HG03439 (cell line): Measurements from ENCODE around the gene LCT.
"Not testable (repeated sequence)": the region's sequence is repeated elsewhere in the genome, so short reads cannot be mapped to it uniquely, and the experiment has no call there.

Experiments
- ATAC-seq: cut with Tn5 transposase; IDR thresholded peaks from one replicate; pipeline ENCODE4 v1.9.1; 2021; ENCODE audit warnings: mild to moderate bottlenecking, moderate library complexity; ENCODE audit not compliant: unreplicated experiment

The LCT gene

DNA sequence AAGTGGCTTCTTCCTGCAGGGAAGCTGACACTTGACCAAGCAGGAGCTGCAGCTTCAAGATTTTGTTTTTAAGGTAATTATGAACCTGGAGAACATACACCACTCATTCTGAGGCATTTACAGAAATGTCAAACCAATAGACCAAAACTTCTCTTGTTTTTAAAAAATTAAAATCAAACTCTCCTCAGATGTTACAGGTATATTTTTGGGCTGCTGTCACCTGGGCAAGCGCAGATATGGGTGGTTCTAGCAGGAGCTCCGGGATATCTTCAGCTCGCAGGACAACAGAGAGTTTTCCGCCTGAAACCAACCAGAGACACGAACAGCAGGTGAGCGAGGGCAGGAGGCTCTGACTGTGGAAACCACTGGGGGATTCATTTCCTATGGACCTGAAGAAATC lies 4.1 kb downstream of the LCT start:
- no peak for ATAC-seq

DNA sequence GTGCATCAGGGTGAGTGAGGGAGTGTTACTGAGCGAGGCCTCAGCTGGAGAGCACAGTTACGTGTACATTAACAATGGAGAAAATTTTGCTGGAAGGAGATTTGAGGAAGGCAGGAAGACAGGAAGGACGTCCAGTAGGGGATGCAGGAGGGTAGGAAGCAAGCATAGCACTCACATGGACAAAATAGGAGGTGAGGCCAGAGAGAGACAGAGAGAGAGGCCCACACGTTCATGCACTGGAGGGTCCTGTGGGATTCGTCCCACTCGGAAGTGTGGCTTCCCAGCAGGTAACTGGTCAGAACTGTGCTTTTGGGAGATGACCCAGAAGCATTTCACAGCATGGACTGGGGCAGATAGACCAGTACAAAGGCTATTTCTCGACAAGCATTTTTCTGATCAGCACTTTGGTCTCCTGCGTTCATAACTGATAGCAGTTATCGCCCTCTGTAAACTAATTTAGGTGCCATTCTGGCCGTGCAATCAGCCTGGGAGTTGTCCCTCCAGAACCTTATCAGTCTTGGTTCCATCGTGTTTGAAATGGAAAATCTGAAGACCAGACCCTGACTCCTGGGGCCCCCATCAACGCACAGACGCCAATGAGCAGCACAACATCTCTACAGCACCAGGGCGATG lies 5.7 kb downstream of the LCT start:
- ATAC-seq, result no peak

DNA sequence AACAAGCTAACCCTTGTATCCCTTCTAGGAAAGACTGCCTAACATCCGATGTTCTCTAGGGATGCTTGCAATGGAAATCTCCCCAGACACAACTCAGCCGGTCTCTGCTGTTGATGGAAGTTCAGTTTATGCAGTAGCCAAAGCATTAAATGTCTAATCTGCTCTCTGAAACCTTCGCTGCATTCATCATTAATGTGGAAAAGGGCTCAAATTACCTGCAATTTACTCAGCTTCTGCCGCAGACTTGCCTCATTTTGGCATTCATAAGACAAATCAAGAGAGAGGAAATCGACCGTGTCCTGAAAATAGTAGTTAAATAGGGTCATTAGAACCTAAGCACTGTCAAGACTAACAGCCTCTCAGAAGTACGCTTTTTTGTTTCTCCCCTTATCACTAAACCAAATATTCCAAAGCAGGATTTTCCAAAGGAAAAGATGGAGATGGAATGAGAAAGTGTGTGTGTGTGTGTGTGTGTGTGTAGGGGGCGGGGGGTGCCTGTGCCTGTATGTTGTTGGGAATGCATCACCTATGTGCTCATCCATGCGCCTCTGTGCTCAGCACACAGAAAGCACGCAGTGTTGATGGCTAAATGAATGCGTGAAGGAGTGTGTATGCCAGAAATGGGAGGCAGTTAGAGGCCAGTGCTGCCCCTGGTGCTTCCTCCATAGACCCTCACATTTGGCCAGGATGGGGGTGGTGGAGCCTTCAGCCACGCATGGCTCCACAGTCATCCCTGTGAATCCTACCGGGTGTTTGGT lies 7.4 kb downstream of the LCT start:
- ATAC-seq, result no peak

DNA sequence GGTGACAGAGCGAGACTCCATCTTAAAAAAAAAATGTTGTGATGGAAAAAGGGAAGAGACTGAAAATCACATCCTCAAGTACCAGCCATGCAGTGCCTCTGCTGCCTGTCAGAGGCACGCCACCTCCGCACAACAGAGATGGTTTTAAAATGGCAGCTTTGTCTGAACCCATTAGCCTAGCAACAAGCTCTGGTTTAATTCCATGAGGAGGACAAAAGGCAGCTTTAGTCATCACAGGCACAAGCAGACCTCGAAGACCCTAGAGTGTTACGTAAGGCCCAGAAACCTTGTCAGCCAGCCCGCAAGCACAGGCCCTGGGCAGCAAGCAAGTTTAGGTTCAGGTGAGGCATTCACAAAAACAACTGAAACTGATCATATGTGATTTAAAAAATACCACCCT lies 10.4 kb downstream of the LCT start:
- no peak for ATAC-seq

DNA sequence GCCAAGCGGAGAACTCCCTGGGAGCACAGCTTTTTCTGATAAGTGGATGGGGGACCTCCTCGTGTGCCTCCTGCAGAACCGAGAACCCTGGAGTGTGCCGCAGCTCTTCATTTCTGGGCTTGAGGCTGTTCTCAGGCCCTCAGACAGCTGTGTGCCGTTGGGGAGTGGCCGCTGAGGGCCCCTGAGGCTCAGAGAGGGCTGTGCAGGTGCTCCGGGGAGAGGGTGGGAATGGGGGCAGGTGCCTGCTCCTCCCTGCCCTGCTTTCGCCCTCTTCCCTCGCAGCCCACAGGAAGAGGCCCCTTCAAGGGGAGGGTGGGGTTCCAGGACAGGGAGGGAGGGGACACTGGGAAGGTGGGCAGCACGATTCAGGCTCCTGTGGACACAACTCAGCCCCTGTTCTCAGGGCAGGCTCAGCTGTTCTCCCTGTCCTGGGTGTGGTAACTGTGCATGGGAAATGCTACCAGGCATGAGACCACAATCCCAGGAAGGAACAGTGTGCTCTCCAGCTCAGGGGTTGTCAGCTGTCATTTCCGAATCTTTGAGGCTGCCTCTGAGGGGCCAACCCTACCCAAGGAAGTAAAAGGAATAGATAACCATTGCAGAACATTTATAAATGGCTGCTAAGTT lies 11.3 kb downstream of the LCT start:
- no peak for ATAC-seq

DNA sequence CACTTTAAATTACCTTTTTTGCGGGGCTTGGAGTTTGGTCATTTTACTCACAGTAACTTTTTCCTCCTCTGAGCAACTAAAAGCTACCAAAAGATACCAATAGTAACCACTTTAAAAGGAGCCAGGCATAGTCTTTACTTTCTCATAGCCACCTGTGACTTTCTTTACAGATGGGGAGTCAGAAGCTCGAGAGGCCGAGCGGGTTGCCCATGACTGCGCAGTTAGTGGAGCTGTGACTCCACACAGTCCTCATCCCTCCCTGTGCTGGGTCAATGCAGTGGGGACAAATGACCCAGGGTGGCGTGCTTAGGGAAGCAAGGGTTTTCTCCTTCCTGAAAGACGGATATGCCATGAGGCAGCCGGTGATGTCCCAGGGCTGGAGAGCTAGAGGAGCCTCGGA lies 11.9 kb downstream of the LCT start:
- no peak for ATAC-seq

DNA sequence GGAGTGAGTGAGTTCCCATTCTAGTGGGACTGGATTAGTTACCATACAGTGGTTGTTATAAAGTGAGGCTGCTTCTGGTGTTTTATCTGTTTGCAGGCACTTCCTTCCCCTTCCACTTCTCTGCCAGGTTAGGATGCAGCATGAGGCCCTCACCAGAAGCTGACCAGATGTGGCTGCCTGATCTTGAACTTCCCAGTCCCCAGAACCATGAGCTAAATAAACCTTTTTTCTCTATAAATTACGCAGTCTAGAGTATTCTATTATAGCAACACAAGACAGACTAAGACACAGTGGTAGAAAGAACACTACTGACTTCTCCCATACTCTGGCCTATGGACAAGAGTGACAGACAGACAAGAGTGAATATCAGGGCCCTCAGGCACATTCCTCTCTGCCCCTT lies 14.1 kb downstream of the LCT start:
- no peak for ATAC-seq

DNA sequence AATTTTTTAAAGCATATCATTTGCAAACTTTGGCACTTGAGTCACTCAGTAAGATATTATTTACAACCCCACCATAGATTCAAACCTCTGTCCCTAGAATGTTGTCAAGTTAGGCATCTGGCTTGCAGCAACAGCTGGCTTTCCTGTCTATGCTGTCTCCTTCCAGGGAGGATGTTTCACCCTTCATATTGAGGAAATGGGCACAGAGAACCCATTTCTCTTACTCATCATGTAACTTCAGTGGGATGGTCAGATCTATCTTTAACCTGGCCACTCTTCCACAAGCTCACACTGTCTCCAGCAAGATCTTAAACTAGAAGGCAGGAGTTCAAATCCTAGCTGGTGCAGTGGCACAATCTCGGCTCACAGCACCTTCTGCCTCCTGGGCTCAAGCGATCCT lies 15.8 kb downstream of the LCT start:
- ATAC-seq, result no peak

DNA sequence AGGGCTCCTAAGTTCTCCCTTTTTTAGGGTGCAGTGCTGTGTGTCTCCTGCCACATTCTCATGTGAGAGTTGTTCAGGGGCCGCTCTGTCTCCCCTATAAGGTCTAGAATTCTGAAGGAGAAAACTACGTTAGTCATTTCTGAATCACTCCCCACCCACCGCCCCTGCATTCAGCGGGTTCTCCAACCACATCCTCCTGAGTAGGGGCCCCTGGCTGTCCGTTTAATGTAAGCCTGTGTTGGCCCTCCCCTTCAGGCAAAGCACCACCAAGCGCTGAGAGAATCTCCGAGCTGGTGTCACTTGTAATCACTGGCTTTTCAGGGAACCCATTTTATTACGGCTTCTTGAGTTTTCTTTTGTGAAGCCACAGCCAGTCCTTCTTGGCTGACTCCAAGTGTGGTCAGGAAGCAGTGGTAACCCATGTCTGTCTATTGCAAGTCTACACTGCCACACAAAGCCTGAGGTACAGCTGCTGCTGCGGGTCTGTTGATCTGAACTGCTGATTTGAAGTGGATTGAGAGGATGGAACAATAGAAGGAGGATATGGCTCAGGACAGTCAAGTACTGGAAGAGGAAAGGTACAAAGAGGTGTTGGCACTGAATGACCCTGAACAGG lies 16.9 kb downstream of the LCT start:
- ATAC-seq, result peak; percentile 89

DNA sequence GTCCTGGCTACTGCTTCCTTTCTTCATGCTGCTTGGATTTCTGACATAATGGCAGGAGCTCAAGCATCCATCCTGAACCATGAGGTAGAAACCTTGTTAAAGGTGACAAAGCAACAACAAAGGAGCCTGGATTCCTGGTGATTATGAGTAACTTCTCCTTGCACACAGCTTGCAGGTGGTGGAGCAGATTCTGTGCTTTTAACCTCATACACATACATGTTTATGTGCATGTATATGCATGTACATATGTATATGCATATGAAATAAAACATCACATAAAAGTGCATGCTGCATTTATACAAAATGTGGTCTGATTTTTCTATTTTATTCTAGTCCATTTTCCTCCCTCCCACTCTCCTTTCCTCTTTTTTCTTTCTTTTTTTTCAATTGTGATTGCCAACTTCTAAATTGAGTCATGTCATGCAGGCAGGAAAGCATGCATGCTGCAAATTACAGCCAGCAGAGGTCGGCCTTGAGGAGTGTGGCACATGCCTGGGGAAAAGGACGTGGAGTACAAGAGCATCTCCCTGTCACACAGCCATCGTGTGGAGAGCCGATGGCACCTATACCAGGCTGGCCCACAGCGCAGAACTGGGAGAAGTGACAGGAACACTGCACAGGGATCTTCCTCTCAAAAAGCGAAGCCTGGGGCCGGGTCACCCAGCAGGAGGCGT lies 17.9 kb downstream of the LCT start:
- no peak for ATAC-seq

DNA sequence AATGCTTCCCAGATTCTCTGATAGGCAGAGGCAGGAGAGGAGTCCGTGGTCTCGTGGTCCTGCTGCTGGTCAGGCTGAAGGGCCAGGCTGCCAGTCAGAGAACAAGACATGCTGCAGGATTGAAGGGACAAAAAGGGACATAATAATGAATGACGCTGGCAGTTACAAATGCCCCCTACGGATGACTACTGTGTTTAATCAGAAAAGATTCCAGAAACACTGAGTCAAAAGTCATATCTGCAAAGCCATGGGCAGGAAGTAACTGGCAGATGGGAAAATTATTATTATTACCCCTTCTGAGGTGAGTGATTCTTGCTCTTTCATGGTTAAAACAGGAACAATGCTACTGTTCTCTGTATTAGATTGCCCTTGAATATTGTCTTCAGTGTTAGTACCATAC lies 19.0 kb downstream of the LCT start:
- no peak for ATAC-seq

DNA sequence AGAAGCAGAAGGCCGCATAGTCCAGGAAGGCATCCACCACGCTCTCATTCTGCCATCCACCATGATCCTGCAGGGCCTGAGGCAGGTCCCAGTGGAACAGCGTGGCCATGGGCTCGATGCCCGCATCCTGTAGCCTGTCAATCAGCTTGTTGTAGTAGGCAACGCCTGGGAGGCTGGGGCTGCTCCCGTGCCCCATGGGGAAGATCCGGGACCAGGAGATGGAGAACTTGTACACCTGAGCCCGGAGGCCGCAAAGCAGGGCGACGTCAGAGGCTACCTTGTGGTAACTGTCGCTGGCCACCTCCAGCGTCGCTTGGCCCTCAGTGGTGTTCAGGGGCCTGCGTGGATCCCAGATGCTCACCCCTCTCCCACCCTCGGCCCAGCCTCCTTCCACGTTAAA lies 19.5 kb downstream of the LCT start:
- no peak for ATAC-seq

DNA sequence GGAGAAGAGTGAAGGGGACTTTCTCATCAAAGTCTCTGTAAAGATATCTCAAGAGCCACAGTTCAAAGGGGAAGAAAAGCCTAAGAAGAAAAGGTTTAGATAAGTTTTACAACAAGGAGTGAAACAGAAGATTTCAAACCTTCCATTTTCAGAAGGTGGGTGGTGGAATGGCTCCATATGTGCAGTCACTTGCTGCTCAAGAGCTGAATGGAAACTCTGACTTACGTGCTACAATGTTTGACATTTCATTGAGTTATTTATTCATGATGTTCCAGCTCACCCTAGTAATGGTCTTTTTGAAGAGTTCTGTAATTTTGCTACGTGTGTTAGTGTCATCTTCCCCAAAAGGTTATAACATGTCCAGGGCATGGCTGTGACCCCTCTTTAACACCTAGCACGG lies 21.7 kb downstream of the LCT start:
- ATAC-seq, result no peak

DNA sequence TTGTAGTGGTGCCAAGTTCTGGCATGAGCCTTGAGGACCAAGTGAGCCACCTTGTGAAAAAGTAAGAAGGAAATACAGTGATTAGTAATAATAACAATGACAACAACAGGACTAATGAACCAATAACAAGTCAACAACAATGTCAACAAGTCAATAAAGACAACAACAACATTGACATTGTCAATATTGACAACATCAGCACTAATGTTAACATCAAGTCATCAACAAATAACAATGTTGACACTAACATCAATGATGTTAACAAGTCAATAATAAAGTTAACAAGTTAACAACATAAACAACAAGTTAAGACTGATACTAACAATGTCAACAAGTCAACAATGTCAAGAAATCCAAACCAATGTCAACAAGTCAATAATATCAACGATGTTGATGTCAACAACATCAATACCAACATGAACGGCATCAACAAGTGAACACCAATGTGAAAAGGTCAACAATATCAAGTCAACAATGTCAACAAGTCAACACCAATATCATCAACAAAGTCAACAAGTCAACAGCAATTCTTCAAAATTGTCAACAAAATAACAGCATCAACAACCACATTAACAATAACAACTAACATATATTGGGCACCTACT lies 24.0 kb downstream of the LCT start:
- ATAC-seq, result no peak

DNA sequence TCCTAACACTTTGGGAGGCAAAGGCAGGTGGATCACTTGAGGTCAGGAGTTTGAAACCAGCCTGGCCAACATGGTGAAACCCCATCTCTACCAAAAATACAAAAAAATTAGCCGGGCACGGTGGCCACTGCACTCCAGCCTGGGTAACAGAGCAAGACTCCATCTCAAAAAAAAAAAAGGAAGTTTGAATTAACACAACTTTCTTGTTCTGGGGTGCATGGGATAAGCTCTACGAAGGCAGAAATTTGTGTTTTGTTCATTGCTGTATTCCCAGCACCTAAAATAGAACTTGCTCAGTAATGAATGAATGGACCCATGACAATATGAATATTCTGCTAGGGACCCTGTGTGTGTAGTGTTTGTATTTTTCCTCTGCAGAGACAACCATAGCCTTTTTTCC lies 29.1 kb downstream of the LCT start:
- not testable (repeated sequence) for ATAC-seq

DNA sequence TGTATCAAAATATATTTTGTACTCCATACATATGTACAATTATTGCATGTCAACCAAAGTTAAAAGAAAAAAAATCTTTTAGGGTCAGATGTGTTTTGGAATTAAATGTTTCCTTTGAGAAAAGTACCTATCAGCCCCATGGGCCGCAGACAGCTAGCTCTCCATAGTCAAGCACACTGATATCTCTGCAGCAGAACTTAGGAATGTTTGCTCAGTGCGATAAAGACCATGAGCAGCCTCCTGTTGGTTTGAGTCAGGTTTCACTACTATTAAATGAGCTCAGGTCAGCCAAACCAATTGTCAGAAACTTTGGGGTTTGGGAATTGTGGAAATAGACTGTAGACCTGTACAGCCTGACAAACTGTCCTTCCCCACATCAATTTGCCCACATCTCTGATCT lies 33.7 kb downstream of the LCT start:
- ATAC-seq, result no peak

DNA sequence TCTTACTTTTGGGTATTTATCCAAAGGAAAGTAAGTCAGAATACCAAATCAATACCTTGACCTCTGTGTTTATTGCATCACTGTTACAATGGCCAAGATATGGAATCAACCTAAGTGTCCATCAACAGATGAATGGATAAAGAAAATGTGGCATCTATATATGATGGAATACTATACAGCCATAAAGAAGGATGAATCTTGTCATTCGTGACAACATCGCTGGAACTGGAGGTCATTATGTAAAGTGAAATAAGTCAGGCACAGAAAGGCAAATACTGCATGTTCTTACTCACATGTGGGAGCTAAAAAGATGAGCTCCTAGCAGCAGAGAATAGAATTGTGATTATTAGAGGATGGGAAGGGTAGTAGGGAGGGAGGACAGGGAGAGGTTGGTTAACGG lies 34.6 kb downstream of the LCT start:
- no peak for ATAC-seq

DNA sequence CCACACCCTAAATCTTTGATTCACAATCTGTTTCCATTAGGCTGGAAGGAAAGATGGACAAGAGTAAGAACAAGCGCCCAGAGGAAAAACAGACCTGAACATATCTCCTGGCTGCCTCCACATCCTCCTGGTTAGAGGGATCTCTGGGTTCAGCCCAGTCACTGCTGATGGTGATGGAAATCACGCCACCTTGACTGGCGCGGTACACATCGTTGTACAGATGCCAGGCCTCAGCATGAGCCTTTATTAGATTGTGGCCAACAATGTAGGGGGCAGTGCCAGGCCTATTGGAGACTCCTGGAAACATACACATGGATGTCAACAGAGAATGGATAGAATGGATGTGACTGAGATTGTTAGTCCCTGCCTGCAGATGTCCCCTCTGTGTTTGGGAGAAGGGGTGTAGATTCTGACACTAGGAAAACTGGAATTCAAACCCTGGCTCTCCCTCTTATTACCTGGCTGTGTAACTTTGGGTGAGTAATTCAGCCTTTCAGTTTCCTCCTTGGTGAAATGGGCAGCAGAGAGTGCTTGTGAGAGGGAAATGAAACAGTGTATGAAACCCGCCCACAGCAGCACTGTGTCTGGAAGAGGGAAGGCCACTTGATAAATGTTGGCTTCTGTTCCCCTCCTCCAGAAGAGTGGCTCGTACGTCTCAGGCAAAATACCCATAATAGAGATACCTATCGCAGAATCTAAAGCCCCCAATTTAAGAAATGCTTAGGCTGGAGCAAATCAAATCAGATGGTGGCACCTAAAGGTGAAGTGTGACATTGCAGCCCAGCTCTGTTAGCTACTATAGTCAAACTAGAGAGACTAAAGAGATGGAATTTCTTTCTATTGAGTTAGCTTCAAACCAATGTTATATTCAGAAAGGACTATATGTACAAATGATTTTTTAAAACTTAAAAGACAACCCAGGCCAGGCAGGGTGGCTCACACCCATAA lies 36.2 kb downstream of the LCT start:
- no peak for ATAC-seq

DNA sequence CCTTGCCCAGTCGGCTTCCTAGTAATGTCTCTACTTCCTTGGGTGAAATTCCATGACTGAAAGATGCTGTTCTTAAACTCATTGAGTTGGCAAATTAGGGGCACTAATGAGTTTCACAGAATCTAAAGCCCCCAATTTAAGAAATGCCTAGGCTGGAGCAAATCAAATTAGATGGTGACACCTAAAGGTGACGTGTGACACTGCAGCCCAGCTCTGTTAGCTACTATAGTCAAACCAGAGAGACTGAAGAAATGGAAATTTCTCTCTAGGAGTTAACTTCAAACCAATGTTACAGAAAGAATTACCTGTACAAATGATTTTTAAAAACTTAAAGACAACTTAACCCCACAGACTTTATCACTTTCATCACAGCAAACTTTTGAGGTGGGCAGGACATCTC lies 37.2 kb downstream of the LCT start:
- no peak for ATAC-seq

DNA sequence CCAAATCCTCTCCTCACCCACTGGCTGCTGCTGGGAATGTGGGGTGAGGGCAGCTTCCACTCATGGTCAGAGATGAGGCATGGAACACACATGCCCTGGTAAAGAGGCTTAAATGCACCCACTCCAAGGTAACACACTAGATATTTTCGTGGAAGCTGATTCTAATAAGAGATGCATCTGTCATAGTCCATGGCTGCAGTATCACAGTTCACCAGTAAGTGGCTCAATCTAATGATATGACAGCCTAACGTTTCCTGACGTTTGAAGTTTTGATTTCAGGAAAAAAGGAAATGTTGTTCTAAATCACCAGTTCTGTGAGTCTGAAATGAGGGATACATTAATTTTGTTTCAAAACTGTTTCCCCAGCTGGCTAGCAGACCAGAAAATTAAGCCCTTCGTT lies 38.2 kb downstream of the LCT start:
- no peak for ATAC-seq
